Brain microvascular endothelial cell (primary cell): ENCODE data around the gene SLC22A2.
"Not testable (repeated sequence)": the region's sequence is repeated elsewhere in the genome, so short reads cannot be mapped to it uniquely, and the experiment has no call there.

Experiments used
- DNase-seq: peaks from one replicate; pipeline ENCODE4 v3.0.0-alpha.2; 2020
- H3K27ac ChIP-seq: fragments of 250-450 bp; sonication (Bioruptor Pico); 2 replicates; pipeline ENCODE4 v1.5.1; 2020; ENCODE audit warnings: mild to moderate bottlenecking, moderate library complexity
- H3K27me3 ChIP-seq: fragments of 250-450 bp; sonication (Bioruptor Pico); replicated peaks from 2 replicates; pipeline ENCODE4 v1.5.1; 2020; ENCODE audit warnings: mild to moderate bottlenecking
- H3K36me3 ChIP-seq: fragments of 250-450 bp; sonication (Bioruptor Pico); replicated peaks from 2 replicates; pipeline ENCODE4 v1.5.1; 2020; ENCODE audit warnings: mild to moderate bottlenecking
- H3K4me3 ChIP-seq: 2 replicates; pipeline ENCODE4 v1.5.1; 2011; ENCODE audit warnings: low read depth, mild to moderate bottlenecking, control low read depth, low read length, moderate library complexity
- in situ Hi-C: cut with HindIII; loops from 2 replicates; pipeline ENCODE4 v1.10.0; 2017; ENCODE audit warnings: low sequenced_read_pairs, low pct_ligation_motif_present
- TF ChIP-seq, protein P1 (sequence below): IDR thresholded peaks from 2 replicates; pipeline ENCODE4 v1.5.1; 2011; ENCODE audit warnings: low read depth, mild to moderate bottlenecking, moderate library complexity, low read length, control low read depth, inconsistent platforms; ENCODE audit errors: missing control alignments

SLC22A2 gene

DNA sequence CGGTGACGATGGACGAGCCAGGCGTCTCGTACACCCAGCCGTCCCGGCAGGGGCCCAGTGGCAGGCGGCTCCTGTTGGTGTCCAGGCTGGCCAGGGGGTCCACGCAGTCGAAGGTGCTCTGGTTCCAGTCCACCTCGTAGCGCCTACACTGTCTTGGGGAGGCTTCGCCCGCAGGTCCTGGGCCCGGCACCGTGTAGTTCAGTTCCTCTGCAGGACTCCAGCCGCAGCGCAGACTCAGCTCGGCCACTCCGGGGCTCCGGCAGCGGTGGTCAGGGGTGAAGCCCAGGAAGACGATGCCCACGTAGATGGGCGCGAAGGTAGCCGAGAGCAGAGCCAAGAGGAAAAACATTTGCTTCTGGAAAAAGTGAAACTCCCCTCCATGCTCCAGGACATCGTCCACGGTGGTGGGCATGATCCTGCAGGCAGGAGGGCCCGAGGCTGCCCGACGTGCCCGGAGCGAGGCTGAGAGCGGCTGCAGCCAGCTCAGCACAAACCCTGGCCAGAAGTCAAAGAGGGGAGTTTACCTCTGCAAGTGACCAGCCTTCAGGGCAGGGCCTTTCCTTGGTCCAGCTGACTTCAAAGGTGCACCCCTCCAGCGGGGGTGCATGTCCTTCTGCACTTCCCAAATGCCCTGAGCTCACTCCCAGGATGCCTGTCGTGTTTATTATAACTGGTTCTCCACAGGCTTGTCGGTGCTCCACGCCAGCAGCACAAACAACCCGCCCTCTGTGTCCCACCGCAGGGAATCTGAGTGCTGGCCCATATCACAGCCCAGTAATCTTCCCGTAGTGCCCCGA, at the start of gene SLC22A2:
SLC22A2 (minus strand) TSS at position 476 of the 797 bp plus-strand sequence; CDS start at position 412, 64 bp downstream.
- in situ Hi-C loops, result no loop called here
- no peak within 1 kb of the TSS for H3K4me3 ChIP-seq
- no peaks in the 10 kb centered on the region for H3K27me3 ChIP-seq
- H3K36me3 ChIP-seq, result no peaks in the 10 kb centered on the region
- H3K27ac ChIP-seq, result no peak within 1 kb of the TSS
- TF ChIP-seq, protein P1, sequence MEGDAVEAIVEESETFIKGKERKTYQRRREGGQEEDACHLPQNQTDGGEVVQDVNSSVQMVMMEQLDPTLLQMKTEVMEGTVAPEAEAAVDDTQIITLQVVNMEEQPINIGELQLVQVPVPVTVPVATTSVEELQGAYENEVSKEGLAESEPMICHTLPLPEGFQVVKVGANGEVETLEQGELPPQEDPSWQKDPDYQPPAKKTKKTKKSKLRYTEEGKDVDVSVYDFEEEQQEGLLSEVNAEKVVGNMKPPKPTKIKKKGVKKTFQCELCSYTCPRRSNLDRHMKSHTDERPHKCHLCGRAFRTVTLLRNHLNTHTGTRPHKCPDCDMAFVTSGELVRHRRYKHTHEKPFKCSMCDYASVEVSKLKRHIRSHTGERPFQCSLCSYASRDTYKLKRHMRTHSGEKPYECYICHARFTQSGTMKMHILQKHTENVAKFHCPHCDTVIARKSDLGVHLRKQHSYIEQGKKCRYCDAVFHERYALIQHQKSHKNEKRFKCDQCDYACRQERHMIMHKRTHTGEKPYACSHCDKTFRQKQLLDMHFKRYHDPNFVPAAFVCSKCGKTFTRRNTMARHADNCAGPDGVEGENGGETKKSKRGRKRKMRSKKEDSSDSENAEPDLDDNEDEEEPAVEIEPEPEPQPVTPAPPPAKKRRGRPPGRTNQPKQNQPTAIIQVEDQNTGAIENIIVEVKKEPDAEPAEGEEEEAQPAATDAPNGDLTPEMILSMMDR, result no peak
- no peak for DNase-seq

DNA sequence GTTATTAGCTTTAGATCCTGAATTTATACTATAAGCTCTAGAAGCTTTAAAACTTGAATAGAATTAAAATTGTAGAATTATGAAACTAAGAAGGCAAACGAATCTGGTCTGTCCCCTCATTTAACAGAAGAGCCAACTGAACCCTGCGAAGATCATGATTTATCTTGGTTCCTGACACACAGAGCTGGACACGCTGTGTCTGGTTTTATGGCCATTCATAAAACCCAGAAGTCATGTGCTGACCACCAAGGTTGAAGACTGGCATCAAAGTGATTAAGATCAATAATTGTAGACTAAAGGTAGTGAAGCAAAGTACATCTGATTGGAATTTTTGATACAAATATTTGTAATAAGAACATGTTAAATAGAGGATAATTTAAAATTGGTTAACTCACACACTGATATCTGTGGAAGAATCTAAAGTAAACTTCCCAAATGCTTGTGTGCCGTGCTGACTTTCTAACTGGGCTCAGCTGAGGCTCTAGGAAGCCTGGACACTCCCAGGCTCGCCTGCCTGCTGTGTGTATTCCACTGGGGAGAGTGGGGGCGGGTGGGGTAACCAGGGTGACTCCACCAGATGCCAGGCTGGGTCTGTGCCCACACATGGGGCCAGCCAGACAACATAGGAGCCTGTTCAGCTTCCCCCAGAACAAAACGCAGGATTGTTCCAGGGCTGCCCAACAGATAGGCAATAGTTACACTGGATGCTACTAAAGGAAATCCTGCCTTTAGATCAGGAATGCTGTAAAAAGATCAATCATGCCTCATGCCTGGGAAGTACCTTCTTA, 47.5 kb upstream of the SLC22A2 start:
- in situ Hi-C loops, result no loop called here
- DNase-seq, result no peak
- TF ChIP-seq, protein P1, result no peak
- Histone ChIP-seq H3K27me3 (no peaks in the 10 kb centered on the region), H3K36me3 (no peaks in the 10 kb centered on the region), H3K4me3 (no peak overlapping the region), H3K27ac (no peak overlapping the region)

DNA sequence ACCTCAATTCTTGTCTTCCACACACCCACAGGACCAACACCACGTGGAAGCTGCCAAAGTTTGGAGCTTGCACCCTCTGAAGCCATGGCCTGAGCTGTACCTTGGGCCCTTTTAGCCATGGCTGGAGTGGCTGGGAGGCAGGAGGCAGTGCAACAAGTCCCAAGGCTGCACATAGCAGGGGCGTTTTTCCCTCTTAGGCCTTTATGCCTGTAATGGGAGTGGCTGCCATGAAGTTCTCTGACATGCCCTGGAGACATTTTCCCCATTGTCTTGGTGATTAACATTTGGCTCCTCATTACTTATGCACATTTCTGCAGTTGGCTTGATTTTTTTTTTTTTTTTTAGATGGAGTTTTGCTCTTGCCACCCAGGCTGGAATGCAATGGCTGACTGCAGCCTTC, 45.2 kb upstream of the SLC22A2 start:
- no peaks in the 10 kb centered on the region for H3K36me3 ChIP-seq

DNA sequence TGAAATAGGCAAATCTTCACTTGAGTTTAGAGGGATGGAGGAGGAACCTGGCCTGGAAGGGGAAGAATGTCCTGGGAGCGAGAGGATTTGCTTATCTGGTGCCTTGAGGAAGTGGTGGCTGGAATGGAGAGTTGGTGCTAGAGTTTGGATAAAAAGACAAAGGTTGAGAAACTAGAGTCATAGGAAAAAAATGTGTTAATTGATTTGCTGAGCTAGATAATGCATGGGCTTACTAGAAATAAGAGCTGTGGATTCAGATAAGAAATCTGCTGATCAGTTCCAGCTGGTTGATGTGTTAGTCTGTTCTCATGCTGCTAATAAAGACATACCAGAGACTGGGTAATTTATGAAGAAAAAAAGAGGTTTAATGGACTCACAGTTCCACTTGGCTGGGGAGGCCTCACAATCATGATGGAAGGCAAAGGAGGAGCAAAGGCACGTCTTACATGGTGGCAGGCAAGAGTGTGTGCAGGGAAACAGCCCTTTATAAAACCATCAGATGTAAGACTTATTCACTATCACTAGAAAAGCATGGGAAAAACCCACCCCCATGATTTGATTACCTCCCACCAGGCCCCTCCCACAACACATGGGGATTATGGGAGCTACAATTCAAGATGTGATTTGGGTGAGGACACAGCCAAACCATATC, 43.9 kb upstream of the SLC22A2 start:
- H3K4me3 ChIP-seq, H3K36me3 ChIP-seq, H3K27me3 ChIP-seq, in situ Hi-C loops, H3K27ac ChIP-seq, DNase-seq: not testable (repeated sequence)

More for the DNA sequence above, 45.2 kb upstream of the SLC22A2 start:
- TF ChIP-seq, protein P1, result no peak
- H3K27ac ChIP-seq, result no peak overlapping the region
- no peak for DNase-seq
- in situ Hi-C loops, result no loop called here
- H3K27me3 ChIP-seq, result no peaks in the 10 kb centered on the region
- no peak overlapping the region for H3K4me3 ChIP-seq

DNA sequence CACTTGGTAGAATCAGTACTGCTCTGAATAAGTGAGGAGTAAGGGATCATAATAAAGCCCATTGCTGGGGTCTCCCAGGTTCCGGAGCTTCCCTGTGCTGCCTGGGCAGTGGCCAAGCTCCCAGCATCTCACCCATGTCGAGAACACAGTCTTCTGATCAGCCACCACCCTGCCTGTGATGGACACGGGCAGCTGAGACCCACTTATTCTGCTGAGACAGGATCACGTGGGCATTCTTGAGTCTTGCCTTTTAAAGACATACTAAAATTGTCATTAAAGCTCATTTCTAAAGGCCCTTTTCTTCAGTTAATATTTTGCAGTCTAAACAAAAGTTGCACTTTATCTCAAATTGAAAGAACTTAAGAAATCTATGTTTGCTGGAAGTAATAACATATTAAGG, 42.7 kb upstream of the SLC22A2 start:
- TF ChIP-seq, protein P1, result no peak
- DNase-seq, result no peak
- no peaks in the 10 kb centered on the region for H3K27me3 ChIP-seq
- in situ Hi-C loops, result no loop called here
- H3K36me3 ChIP-seq, result no peaks in the 10 kb centered on the region
- H3K27ac ChIP-seq, result no peak overlapping the region
- H3K4me3 ChIP-seq, result no peak overlapping the region
